B cell (primary cell): ENCODE results near the gene NUP210L.

Source experiments
- EZH2 ChIP-seq: IDR thresholded peaks from 2 replicates; pipeline ENCODE4 v1.6.1; 2012; ENCODE audit warnings: borderline replicate concordance, low read depth, mild to moderate bottlenecking, moderate library complexity, low read length; ENCODE audit not compliant: insufficient read depth, poor library complexity, severe bottlenecking
- TF ChIP-seq, protein P1 (sequence below): fragments of 200-600 bp; IDR thresholded peaks from one replicate; pipeline ENCODE4 v1.8.0; 2022; ENCODE audit warnings: antibody characterized with exemption, mild to moderate bottlenecking

DNA sequence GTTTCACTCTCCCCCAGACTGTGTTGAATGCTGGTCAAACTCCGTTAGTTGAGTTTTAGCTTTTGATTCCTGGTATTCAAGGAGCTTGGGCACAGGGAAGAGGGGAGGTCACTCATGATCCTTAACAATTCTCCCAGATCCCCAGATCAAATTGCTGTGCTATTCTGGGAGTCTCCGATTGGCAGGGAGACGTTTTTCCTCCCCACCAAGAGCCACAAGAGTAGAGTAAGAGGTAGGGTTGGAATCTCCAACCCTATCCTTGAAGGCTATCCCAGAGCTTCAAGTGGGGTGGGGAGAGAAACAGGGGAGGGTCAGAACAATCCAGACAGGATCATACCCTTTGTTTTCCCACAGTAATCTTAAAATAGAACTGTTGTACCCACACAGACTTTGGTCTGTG is 37.6 kb upstream of the NUP210L start:
- TF ChIP-seq, protein P1, sequence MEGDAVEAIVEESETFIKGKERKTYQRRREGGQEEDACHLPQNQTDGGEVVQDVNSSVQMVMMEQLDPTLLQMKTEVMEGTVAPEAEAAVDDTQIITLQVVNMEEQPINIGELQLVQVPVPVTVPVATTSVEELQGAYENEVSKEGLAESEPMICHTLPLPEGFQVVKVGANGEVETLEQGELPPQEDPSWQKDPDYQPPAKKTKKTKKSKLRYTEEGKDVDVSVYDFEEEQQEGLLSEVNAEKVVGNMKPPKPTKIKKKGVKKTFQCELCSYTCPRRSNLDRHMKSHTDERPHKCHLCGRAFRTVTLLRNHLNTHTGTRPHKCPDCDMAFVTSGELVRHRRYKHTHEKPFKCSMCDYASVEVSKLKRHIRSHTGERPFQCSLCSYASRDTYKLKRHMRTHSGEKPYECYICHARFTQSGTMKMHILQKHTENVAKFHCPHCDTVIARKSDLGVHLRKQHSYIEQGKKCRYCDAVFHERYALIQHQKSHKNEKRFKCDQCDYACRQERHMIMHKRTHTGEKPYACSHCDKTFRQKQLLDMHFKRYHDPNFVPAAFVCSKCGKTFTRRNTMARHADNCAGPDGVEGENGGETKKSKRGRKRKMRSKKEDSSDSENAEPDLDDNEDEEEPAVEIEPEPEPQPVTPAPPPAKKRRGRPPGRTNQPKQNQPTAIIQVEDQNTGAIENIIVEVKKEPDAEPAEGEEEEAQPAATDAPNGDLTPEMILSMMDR, result no peak
- TF ChIP-seq EZH2, result no peak
